GM21529 (cell line): ENCODE results near the gene OSBP2.
"Not testable (repeated sequence)": the region's sequence is repeated elsewhere in the genome, so short reads cannot be mapped to it uniquely, and the experiment has no call there.

Experiments
- ATAC-seq: cut with Tn5 transposase; IDR thresholded peaks from one replicate; pipeline ENCODE4 v1.9.1; 2021; ENCODE audit not compliant: unreplicated experiment

OSBP2 gene

GRCh38 chr22:30718491-30718890 lies 23.8 kb downstream of the OSBP2 start:
- no peak for ATAC-seq

DNA sequence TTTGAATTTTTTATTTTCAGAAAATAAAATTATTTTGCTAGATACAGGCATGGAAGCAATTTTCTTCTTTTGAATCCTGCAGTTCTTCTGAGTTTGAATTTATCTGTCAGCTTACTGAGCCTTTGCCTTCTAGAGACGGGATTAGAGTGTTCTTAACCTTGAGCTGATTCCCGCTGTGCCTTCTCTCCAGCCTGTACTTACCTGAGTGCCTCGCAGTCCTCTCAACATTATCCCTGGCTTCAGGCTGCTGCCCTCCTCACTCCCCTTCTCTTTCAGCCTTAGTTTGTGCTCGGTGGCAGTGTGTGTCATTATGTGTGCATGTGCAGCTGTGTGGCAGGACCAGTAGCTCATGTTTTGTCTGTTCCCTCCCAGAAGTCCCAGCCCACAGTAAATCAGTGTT lies 24.3 kb downstream of the OSBP2 start:
- no peak for ATAC-seq

DNA sequence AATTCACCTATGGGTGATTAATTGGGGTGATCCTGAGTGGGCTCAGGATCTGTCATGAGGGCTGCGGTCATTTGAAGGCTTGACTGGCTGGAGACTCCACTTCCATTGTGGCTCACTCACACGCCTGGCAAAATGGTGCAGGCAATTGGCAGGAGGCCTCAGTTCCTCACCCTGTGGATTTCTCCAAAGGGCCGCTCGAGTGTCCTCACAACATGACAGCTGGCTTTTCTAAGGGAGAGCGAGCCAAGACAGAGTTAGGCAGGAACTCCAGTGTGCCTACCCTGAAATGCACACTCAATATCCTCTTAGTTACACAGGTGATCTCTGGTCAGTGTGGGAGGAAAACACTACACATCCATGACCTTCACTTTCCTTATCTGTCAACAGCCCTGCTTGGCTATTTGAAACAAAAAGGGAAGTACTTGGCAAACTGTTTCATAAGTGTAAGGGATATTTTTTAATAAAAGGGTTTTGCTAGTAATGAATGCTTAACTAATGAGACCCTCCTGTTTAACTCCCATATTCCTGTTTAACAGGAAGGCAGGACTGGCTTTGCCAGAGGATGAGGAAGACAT lies 25.7 kb downstream of the OSBP2 start:
- no peak for ATAC-seq

GRCh38 chr22:30721741-30722140 lies 27.1 kb downstream of the OSBP2 start:
- no peak for ATAC-seq

GRCh38 chr22:30728826-30729225 lies 34.2 kb downstream of the OSBP2 start:
- no peak for ATAC-seq

- no peak for ATAC-seq
Observed at GRCh38 chr22:30731658-30732057, 37.0 kb downstream of the OSBP2 start.

- ATAC-seq: no peak
Observed at GRCh38 chr22:30732426-30732825, 37.8 kb downstream of the OSBP2 start.

DNA sequence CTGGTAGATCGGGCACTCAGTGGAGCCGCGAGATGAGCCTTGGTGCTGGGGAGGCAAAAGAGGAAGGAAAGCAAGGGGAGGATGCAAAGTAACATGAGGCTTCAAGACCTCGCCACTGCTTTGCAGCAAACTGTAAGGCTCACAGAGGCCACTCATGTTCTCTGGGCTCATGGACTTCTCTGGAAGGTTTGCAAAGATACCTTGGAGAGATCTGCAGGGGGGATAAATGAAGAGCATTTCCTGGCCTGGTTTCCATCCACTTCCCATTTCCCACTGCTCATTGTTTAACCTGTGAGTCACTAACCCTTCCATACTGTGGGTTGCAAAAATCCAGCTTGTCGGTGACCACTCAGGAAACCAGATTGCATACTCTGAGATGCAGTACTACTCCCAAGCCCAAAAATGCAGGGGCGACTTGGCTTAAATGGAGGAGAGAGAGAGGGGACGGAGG lies 38.5 kb downstream of the OSBP2 start:
- no peak for ATAC-seq

GRCh38 chr22:30740007-30740406 lies 45.3 kb downstream of the OSBP2 start:
- not testable (repeated sequence) for ATAC-seq

- peak; percentile 62 for ATAC-seq
Observed at GRCh38 chr22:30740511-30740910, 45.8 kb downstream of the OSBP2 start.

DNA sequence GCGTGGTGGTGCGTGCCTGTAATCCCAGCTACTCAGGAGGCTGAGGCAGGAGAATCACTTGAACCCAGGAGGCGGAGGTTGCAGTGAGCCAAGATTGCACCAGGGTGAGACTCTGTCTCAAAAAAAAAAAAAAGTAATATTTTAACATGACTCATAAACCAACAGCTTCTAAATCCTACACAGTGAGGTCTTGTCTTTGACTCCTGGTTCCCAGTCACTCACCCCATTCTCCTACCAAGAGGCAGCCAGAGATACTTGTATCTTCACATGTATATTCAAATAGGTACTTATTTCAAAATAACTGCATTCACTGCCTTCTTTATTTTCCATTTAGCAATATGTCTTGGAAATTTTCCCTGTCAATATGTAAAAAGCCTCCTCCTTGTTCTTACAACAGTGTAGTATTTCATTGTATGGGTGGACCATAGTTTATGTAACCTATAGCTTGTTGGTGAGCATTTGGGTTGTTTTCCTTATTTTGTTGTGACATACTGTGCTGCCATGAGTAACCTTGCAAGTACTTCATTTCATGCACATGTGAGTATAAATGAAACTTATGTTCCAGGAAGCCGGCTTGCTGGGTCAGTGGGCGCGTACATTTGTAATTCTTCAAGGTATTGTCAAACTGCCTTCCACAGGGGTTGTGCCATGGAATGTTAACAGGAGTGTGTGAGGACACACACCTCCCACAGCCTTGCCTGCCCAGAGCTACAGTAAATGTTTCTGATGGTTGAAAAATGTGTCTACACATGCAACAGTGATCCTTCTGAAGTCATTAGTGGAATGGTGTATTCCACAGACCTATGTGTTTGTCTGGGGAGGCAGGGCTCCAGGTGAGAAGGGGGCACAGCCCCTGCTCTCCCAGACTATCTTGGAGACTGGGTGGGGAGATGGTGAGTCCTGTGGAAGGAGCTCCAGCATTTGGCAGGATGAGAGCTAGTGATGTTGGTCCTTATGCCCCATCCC lies 47.9 kb downstream of the OSBP2 start:
- ATAC-seq: no peak

DNA sequence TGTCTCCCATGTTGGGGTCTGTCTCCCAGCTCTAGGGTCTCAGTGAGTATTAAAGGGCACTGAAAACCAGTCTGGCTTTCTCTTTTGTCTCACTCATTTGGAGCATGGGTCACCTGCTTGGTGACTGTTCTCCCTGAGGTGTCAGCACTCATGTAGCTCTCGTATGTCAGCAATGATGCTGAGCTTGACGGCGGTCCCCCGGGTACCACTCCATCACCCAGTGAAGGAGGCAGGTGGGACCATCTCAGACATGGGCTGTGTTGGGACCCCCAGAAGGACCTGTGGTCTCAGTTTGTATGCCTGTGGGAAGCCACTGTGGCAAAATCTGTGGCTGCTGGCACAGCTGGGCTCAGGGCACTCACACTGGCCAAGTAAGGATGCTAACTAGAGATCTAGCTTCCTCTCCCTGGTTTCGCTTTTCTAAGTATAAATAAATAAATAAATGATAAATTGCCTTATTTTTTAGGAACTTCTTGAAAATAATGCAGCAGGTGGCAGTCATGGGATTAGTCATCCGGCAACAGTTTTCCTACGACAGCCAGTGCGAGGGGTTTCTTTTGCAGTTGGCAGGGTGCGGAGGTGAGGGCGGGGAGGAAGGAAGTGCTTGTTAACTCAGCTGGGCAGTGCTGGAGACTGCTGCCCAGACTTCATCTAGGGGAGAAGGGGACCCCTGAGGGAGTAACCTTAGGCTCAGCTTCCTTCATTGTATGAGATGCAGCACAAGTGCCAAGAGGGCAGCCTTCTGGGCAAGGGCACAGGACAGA lies 48.8 kb downstream of the OSBP2 start:
- no peak for ATAC-seq

GRCh38 chr22:30744224-30744623 lies 49.5 kb downstream of the OSBP2 start:
- ATAC-seq: no peak

GRCh38 chr22:30747493-30747892 lies 52.8 kb downstream of the OSBP2 start:
- no peak for ATAC-seq

DNA sequence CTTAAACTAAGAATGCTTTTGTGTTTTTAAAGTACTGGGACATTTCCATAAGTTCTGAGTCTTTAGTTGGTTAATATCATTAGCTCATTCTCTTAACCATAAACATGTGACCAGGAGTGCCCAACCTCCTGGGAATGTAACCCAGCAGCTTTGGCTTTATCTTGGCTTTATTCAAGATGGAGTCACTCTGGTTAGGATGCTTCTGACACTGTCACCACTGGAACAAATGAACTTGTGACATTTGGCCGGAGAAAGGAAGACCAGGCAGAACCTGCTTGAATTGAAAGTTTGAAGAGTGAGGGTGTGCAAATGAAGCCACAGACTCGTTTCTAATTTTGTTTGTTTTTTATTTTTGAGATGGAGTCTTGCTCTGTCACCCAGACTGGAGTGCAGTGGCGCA lies 54.6 kb downstream of the OSBP2 start:
- ATAC-seq: no peak

GRCh38 chr22:30749849-30750248 lies 55.2 kb downstream of the OSBP2 start:
- ATAC-seq: no peak

- no peak for ATAC-seq
Observed at GRCh38 chr22:30751529-30751928, 56.9 kb downstream of the OSBP2 start.

- ATAC-seq: no peak
Observed at GRCh38 chr22:30752771-30753170, 58.1 kb downstream of the OSBP2 start.

GRCh38 chr22:30753701-30754100 lies 59.0 kb downstream of the OSBP2 start:
- ATAC-seq: no peak

DNA sequence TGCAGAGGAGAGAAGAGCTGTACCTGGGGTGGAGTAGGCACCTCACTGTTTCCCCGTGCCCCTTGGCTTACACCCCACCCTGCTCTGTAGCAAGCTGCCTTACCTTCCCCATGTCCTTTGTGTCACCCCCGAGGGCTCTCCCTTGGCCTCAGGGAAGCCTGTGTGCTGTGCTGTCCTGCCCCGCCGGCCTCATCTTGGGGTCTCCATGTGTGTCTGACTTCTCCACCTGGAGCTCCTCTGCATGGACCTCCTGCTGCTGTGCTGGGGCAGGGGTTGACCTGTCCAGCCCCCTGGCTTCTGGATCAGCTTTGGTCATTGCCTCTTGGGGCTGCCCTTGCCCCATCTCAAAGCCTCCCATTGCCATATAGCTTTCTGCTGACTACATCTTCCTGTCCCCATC lies 59.8 kb downstream of the OSBP2 start:
- no peak for ATAC-seq

DNA sequence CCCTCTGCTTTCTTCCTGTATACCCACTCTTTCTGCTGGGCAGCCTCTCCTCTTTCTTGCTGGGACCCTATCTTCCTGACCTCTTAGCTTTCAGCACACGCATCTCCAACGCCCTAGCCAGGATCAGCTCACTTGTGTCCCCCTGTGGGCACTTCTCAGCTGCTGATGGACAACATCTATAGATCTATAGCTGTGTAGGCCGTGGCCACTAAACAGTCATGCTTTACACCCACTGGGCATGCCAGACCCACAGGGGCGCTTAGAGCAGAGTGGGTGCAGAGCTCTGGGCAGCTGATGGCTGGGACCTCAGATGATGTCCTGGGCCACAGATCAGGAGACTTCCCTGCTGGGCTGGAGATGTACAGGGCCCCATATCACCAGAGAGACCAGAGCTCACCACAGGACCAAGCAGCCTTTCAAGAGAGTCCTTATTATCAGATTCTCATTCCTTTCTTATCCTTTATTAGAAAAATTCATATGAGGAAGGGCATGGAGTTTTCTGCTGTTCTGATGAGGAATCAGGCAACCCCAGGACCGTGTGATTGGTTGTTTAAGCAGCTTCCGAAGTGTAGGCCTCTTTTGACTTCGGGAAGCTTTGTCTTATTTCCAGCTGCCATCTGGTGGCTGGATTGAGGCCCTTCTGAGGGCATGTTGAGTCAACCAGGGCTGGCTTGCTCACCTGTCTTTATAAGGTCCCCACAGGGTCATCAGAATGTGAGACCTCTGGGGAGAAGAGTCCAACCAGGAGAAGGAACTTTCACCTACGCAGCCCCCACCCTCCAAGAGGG lies 60.5 kb downstream of the OSBP2 start:
- no peak for ATAC-seq
